ENCODE results near the gene MEIOB.
"Not testable (repeated sequence)": the region's sequence is repeated elsewhere in the genome, so short reads cannot be mapped to it uniquely, and the experiment has no call there.

The MEIOB gene

GRCh38 chr16:1810536-1810935 lies 61.4 kb downstream of the MEIOB start:
- DNase-seq (ENCODE audit: low spot score), result no peak

GRCh38 chr16:1810106-1810505 lies 61.9 kb downstream of the MEIOB start:
- no peak for DNase-seq (ENCODE audit: low spot score)

GRCh38 chr16:1809281-1809801 lies 62.6 kb downstream of the MEIOB start:
- DNase-seq (ENCODE audit: low spot score), result no peak

GRCh38 chr16:1808691-1809090 lies 63.3 kb downstream of the MEIOB start:
- DNase-seq (ENCODE audit: low spot score), result no peak

GRCh38 chr16:1807626-1808025 lies 64.3 kb downstream of the MEIOB start:
- DNase-seq (ENCODE audit: low spot score), result no peak

GRCh38 chr16:1800701-1801100 lies 71.3 kb downstream of the MEIOB start:
- peak; percentile 86 for DNase-seq (ENCODE audit: low spot score)

- DNase-seq (ENCODE audit: low spot score), result not testable (repeated sequence)
Measured at GRCh38 chr16:1799263-1799662, 72.7 kb downstream of the MEIOB start.

GRCh38 chr16:1794908-1795666 lies 76.9 kb downstream of the MEIOB start:
- DNase-seq (ENCODE audit: low spot score), result no peak

- no peak for DNase-seq (ENCODE audit: low spot score)
Measured at GRCh38 chr16:1794221-1794871, 77.6 kb downstream of the MEIOB start.

GRCh38 chr16:1793578-1794220 lies 78.3 kb downstream of the MEIOB start, which contains the start of gene IGFALS:
Gene IGFALS (minus strand): TSS chr16:1793705. CDS start chr16:1793652, 53 bp downstream.
- no peak for DNase-seq (ENCODE audit: low spot score)

- DNase-seq (ENCODE audit: low spot score), result no peak
Measured at GRCh38 chr16:1792836-1793577, 79.0 kb downstream of the MEIOB start.

- no peak for DNase-seq (ENCODE audit: low spot score)
Measured at GRCh38 chr16:1791943-1792812, 79.8 kb downstream of the MEIOB start.

- no peak for DNase-seq (ENCODE audit: low spot score)
Measured at GRCh38 chr16:1791256-1791942, 80.6 kb downstream of the MEIOB start.

GRCh38 chr16:1790611-1791255 lies 81.2 kb downstream of the MEIOB start:
- DNase-seq (ENCODE audit: low spot score), result no peak

GRCh38 chr16:1790261-1790610 lies 81.7 kb downstream of the MEIOB start:
- no peak for DNase-seq (ENCODE audit: low spot score)

- no peak for DNase-seq (ENCODE audit: low spot score)
Measured at GRCh38 chr16:1789643-1790045, 82.3 kb downstream of the MEIOB start.

GRCh38 chr16:1788708-1789100 lies 83.3 kb downstream of the MEIOB start:
- DNase-seq (ENCODE audit: low spot score), result no peak

- DNase-seq (ENCODE audit: low spot score), result no peak
Measured at GRCh38 chr16:1788095-1788707, 83.8 kb downstream of the MEIOB start.

GRCh38 chr16:1787322-1788094 lies 84.5 kb downstream of the MEIOB start:
- DNase-seq (ENCODE audit: low spot score), result no peak

All from AG08395 (cell line).